ENCODE measurements around the gene PDLIM1.
A peak's percentile ranks its signal among the peaks of the same experiment; 100 is the strongest.

PDLIM1 gene

GRCh38 chr10:95248989-95249388, 41.8 kb downstream of the PDLIM1 start:
- TF ChIP-seq CTCF (IDR thresholded peaks at IDR 0.05; ENCODE audit: extremely low read depth, missing control alignments), result no peak
- no peak for DNase-seq (ENCODE audit: low spot score)

- DNase-seq (ENCODE audit: low spot score), result no peak
- TF ChIP-seq CTCF (IDR thresholded peaks at IDR 0.05; ENCODE audit: extremely low read depth, missing control alignments), result no peak
Measured at GRCh38 chr10:95247881-95248583, 42.8 kb downstream of the PDLIM1 start.

- no peak for DNase-seq (ENCODE audit: low spot score)
- TF ChIP-seq CTCF (IDR thresholded peaks at IDR 0.05; ENCODE audit: extremely low read depth, missing control alignments), result no peak
Measured at GRCh38 chr10:95247200-95247880, 43.5 kb downstream of the PDLIM1 start.

GRCh38 chr10:95246582-95247051, 44.2 kb downstream of the PDLIM1 start:
- peak; percentile 46 for TF ChIP-seq CTCF (IDR thresholded peaks at IDR 0.05; ENCODE audit: extremely low read depth, missing control alignments)
- DNase-seq (ENCODE audit: low spot score), result peak; percentile 61

GRCh38 chr10:95245425-95246055, 45.3 kb downstream of the PDLIM1 start:
- TF ChIP-seq CTCF (IDR thresholded peaks at IDR 0.05; ENCODE audit: extremely low read depth, missing control alignments), result no peak
- DNase-seq (ENCODE audit: low spot score), result peak; percentile 62

GRCh38 chr10:95244152-95244551, 46.7 kb downstream of the PDLIM1 start:
- no peak for TF ChIP-seq CTCF (IDR thresholded peaks at IDR 0.05; ENCODE audit: extremely low read depth, missing control alignments)

GRCh38 chr10:95243318-95243617, 47.5 kb downstream of the PDLIM1 start:
- no peak for DNase-seq (ENCODE audit: low spot score)
- TF ChIP-seq CTCF (IDR thresholded peaks at IDR 0.05; ENCODE audit: extremely low read depth, missing control alignments), result no peak

More at GRCh38 chr10:95244152-95244551, 46.7 kb downstream of the PDLIM1 start:
- no peak for DNase-seq (ENCODE audit: low spot score)

Data from GM20000 (cell line).